Activated CD4-positive, alpha-beta T cell treated with anti-CD3 and anti-CD28 coated beads for 36 hours (primary cell): Measurements from ENCODE around the gene MAGI3. TPM values are rescaled to one million over a fixed set of nuclear protein-coding genes. Genes with fewer than 3 reads are reported as not detected.

Experiments used
- ATAC-seq: fragments of 200-7000 bp; cut with Tn5 transposase; one replicate; pipeline ENCODE4 v1.10.0; 2021; ENCODE audit warnings: mild to moderate bottlenecking, moderate library complexity
- CTCF ChIA-PET: fragments of 350-600 bp; sonication (Branson Sonifier 250); formaldehyde crosslinking; loops from one replicate; lab custom pipeline; 2021; ENCODE audit warnings: antibody characterized with exemption; lab: Charles Lee
- POLR2A ChIA-PET: fragments of 350-600 bp; sonication (Branson Sonifier 250); formaldehyde crosslinking; loops from one replicate; lab custom pipeline; 2021; ENCODE audit warnings: antibody characterized with exemption, inconsistent platforms; lab: Charles Lee
- DNase-seq: peaks from one replicate; pipeline ENCODE4 v3.0.0-alpha.2; 2020
- H3K27ac Mint-ChIP-seq: one replicate; pipeline ENCODE4 v1.8.0; 2021; ENCODE audit warnings: mixed read lengths
- H3K27me3 Mint-ChIP-seq: one replicate; pipeline ENCODE4 v1.8.0; 2021; ENCODE audit warnings: mixed read lengths
- H3K36me3 Mint-ChIP-seq: one replicate; pipeline ENCODE4 v1.8.0; 2021; ENCODE audit warnings: low read depth, mixed read lengths
- H3K4me1 Mint-ChIP-seq: one replicate; pipeline ENCODE4 v1.8.0; 2021; ENCODE audit warnings: mixed read lengths
- H3K4me3 Mint-ChIP-seq: one replicate; pipeline ENCODE4 v1.8.0; 2021; ENCODE audit warnings: mild to moderate bottlenecking, moderate library complexity, mixed read lengths
- H3K9me3 Mint-ChIP-seq: one replicate; pipeline ENCODE4 v1.8.0; 2021; ENCODE audit warnings: low read depth, mixed read lengths
- intact Hi-C, 2 experiments: fragments of 100-400 bp; cut with DNase I in 1 of 2; cut with micrococcal nuclease in 1 of 2; formaldehyde crosslinking; loops; one replicate each; pipeline versions ENCODE4 v1.14.2 to v1.15.1; 2022 to 2024; cut with DNase I, micrococcal nuclease
- total RNA-seq, 2 experiments: library from RNA; stranded (reverse); gene quantifications; one replicate each; pipeline ENCODE4 v1.2.3, GENCODE V29; 2021

Gene MAGI3
- total RNA-seq, 2 experiments from 2014 or later, result 6.4 to 6.7 TPM

DNA sequence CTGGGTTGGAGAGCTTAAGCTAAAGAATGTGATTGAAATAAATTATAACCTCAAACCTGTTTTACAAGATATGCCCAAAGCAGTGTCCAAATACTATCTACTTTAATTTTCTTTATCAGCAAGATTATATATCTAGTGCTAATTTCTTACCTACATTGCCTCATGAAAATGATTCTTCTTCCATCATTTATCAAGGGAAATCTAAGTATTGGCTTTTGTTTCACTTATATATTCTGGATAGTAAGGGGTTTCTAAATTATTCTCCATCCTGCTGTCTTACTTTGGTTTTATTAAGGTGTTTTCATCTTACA is 287.8 kb downstream of the MAGI3 start:
- POLR2A ChIA-PET, result no interaction called here

DNA sequence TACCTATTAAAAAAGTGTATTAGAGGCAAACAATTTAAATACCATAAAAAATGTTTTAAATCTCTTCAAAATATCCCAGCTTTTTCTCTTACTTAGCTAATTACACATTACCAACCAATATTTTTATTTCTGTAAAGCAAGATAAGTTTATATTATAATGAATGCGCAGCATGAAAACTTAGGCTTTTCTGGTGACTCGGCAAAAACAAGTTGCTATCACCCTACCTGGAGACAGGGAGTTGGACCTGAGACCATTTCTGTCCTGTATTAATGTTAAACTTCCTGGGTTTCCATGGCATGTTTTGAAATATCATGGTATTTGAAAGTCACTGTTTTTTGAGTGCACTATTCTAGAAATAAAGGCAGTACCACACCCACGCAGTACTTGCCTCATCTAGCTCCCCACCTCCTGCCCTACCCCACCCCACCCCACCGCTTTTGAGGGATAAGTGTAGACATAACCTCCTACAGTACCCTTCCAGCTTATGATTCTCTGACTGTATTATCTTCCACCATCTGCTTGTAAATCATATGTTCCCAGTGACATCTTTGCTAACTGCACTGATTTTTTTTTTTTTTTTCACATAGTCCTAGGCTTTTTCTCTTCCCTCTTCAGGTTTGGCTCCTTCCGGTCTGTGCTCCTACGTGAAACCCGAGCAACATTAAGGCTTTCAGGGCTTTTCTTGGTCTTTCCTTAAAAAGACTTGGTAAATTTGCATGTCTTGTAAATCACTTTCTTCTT is 291.5 kb downstream of the MAGI3 start:
- ATAC-seq (no peak), DNase-seq (no peak)
- no peak overlapping the region for H3K27ac Mint-ChIP-seq
- H3K36me3 Mint-ChIP-seq, result peaks cover 3% of the 10 kb centered on the region
- H3K4me1 Mint-ChIP-seq, result peaks cover 4% of the 10 kb centered on the region
- ChIA-PET POLR2A (no interaction called here), CTCF (interaction anchor here (0.7 to 1.6 kb wide), 3 partner anchors 540 to 609 kb away, joined by 3 to 7 read pairs (median 4); partner anchors contain the start of gene LRIG2)
- H3K27me3 Mint-ChIP-seq, result no peaks in the 10 kb centered on the region
- no peaks in the 10 kb centered on the region for H3K9me3 Mint-ChIP-seq
- H3K4me3 Mint-ChIP-seq, result no peak overlapping the region
- intact Hi-C loops, result no loop called here

More for the DNA sequence above, 287.8 kb downstream of the MAGI3 start:
- intact Hi-C loops, result loop anchor here (1.0 to 10.0 kb wide), 4 partner anchors 473 to 961 kb away; partner anchors contain the start of gene LRIG2 (in 2 of the 2)
- no peaks in the 10 kb centered on the region for H3K27me3 Mint-ChIP-seq
- no peaks in the 10 kb centered on the region for H3K4me1 Mint-ChIP-seq
- ATAC-seq, result no peak
- H3K36me3 Mint-ChIP-seq, result no peaks in the 10 kb centered on the region
- no peak for DNase-seq
- H3K4me3 Mint-ChIP-seq, result no peak overlapping the region
- CTCF ChIA-PET, result interaction anchor here (0.6 to 1.8 kb wide), 11 partner anchors 9 to 606 kb away, joined by 3 to 5 read pairs (median 3); partner anchors contain the start of gene LRIG2
- H3K27ac Mint-ChIP-seq, result no peak overlapping the region
- no peaks in the 10 kb centered on the region for H3K9me3 Mint-ChIP-seq

DNA sequence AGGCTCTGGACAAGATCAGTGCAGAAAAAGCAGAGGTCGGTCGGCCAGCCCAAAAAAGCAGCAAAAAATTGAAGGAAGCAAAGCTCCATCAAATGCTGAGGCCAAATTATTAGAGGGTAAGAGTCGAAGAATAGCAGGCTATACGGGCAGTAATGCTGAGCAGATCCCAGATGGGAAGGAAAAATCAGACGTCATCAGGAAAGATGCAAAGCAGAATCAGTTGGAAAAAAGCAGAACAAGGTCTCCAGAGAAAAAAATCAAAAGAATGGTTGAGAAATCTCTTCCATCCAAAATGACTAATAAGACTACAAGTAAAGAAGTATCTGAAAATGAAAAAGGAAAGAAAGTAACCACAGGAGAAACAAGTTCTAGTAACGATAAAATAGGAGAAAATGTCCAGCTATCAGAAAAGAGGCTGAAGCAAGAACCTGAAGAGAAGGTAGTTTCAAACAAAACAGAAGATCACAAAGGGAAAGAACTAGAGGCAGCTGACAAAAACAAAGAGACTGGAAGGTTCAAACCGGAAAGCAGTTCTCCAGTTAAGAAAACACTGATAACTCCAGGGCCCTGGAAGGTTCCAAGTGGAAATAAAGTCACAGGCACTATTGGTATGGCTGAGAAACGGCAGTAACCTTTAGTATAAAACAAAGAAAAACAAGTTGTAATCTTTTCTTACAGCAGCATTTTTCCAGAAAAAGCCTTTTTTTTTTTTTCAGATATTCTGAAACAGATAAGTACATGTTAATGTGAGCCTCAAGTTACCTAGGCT is 293.3 kb downstream of the MAGI3 start:
- intact Hi-C loops, result no loop called here
- peaks cover 3% of the 10 kb centered on the region for H3K36me3 Mint-ChIP-seq
- no peaks in the 10 kb centered on the region for H3K9me3 Mint-ChIP-seq
- ChIA-PET CTCF (interaction anchor here (0.6 kb wide), 1 partner anchor 593 kb away, joined by 4 read pairs; no protein-coding TSS in a partner anchor), POLR2A (interaction anchor here (0.6 kb wide), 1 partner anchor 738 kb away, joined by 5 read pairs; no protein-coding TSS in a partner anchor)
- H3K4me1 Mint-ChIP-seq, result peaks cover 4% of the 10 kb centered on the region
- H3K27ac Mint-ChIP-seq, result no peak overlapping the region
- ATAC-seq (no peak), DNase-seq (no peak)
- no peak overlapping the region for H3K4me3 Mint-ChIP-seq
- no peaks in the 10 kb centered on the region for H3K27me3 Mint-ChIP-seq

DNA sequence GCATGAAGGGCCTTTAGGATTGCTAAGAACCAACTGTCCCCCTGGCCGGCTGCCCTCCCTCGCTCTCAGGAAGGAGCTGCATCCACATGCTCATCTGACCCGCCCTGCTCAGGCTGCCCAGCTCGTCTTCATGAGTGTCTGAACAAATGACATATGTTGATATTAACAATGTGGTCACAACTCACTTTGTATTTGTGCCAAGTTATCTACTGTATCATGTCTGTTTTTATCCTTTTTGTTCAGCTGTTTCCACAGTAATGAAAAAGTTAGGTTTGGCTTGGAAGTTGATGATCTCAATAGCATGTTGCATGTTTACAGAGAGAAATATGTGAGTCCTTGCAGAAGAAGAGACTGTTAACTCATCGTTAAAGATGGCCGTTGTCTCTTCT is 293.8 kb downstream of the MAGI3 start:
- no peak overlapping the region for H3K27ac Mint-ChIP-seq
- no peak for DNase-seq
- peaks cover 4% of the 10 kb centered on the region for H3K4me1 Mint-ChIP-seq
- ChIA-PET POLR2A (interaction anchor here (0.6 kb wide), 1 partner anchor 739 kb away, joined by 5 read pairs; no protein-coding TSS in a partner anchor), CTCF (no interaction called here)
- H3K4me3 Mint-ChIP-seq, result no peak overlapping the region
- H3K9me3 Mint-ChIP-seq, result no peaks in the 10 kb centered on the region
- intact Hi-C loops, result no loop called here
- ATAC-seq, result no peak
- H3K27me3 Mint-ChIP-seq, result no peaks in the 10 kb centered on the region
- peaks cover 3% of the 10 kb centered on the region for H3K36me3 Mint-ChIP-seq

DNA sequence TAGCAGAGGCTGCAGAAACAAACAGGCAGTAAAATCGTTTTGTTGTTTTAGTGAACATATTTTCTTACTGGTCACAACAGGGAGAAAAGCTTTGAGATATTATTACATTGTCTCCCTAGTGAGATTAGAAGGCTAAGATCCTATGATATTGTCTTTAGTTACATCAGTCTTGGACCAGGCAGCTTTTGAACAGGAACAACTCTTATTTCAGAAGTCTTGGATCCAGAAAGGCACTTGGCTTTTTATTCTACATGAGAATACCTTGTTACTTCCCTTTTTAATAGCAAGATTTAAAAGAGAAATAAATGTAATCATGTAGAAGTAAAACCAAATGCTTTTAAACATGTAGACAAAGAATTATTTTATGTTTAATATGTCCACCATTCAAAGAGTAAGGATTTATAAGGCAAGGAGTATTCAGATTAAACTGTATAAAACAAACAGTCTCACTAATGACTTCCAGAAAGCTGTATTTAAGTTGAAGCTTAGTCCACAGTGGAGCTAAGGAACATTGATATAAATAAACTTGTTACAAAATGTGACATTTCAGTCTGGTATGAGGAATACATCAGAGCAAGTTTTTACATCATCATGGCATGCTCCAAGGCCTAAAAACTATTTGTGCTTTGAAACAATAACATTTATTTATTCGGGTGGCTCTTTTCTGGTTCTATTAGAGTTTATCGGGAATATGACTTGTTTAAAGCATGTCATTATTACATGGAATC is 296.7 kb downstream of the MAGI3 start:
- Mint-ChIP-seq H3K36me3 (peaks cover 3% of the 10 kb centered on the region), H3K4me1 (peaks cover 4% of the 10 kb centered on the region), H3K9me3 (no peaks in the 10 kb centered on the region), H3K27me3 (no peaks in the 10 kb centered on the region), H3K27ac (no peak overlapping the region), H3K4me3 (no peak overlapping the region)
- ATAC-seq (no peak), DNase-seq (no peak)
- POLR2A ChIA-PET, result no interaction called here
- CTCF ChIA-PET, result interaction anchor here (0.7 to 1.0 kb wide), 2 partner anchors 8 to 397 kb away, joined by 3 read pairs; no protein-coding TSS in a partner anchor
- intact Hi-C loops, result no loop called here

DNA sequence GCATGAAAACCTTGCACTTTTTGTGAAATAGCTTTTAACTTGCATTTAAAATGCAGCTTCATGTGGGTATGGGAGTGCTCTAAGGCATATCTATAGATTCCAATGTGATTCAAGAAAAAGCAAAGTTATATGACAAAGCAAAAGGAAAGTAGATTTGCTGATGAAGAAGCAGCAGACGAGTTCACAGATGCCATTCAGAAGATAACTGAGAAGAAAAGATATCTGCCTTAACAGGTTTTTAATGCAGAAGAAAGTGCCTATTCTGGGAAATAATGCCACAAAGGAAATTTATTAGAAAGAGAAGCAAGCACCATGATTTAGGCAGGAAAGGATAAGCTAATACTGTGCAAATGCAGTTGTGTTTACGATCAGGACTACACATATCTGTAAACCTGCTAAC is 300.9 kb downstream of the MAGI3 start:
- peaks cover 16% of the 10 kb centered on the region for H3K9me3 Mint-ChIP-seq
- CTCF ChIA-PET, result no interaction called here
- H3K4me1 Mint-ChIP-seq, result no peaks in the 10 kb centered on the region
- no peaks in the 10 kb centered on the region for H3K27me3 Mint-ChIP-seq
- no peak for ATAC-seq
- no peak overlapping the region for H3K4me3 Mint-ChIP-seq
- POLR2A ChIA-PET, result interaction anchor here (0.8 kb wide), 1 partner anchor 38 kb away, joined by 3 read pairs; no protein-coding TSS in a partner anchor
- intact Hi-C loops, result no loop called here
- H3K27ac Mint-ChIP-seq, result no peak overlapping the region
- peaks cover 9% of the 10 kb centered on the region for H3K36me3 Mint-ChIP-seq
- DNase-seq, result no peak

GRCh38 chr1:113692342-113692741 is 302.0 kb downstream of the MAGI3 start:
- no peaks in the 10 kb centered on the region for H3K27me3 Mint-ChIP-seq
- intact Hi-C loops, result no loop called here
- no peaks in the 10 kb centered on the region for H3K4me1 Mint-ChIP-seq
- peaks cover 16% of the 10 kb centered on the region for H3K9me3 Mint-ChIP-seq
- H3K27ac Mint-ChIP-seq, result no peak overlapping the region
- no peak overlapping the region for H3K4me3 Mint-ChIP-seq
- peaks cover 9% of the 10 kb centered on the region for H3K36me3 Mint-ChIP-seq
- ATAC-seq (no peak), DNase-seq (no peak)
- ChIA-PET CTCF (no interaction called here), POLR2A (no interaction called here)

- Mint-ChIP-seq H3K27ac (no peak overlapping the region), H3K4me1 (no peaks in the 10 kb centered on the region), H3K36me3 (peaks cover 9% of the 10 kb centered on the region), H3K27me3 (no peaks in the 10 kb centered on the region), H3K9me3 (peaks cover 16% of the 10 kb centered on the region), H3K4me3 (no peak overlapping the region)
- CTCF ChIA-PET, result interaction anchor here (0.6 kb wide), 1 partner anchor 304 kb away, joined by 3 read pairs; no protein-coding TSS in a partner anchor
- intact Hi-C loops, result no loop called here
- ATAC-seq (no peak), DNase-seq (no peak)
- POLR2A ChIA-PET, result no interaction called here
Measured at GRCh38 chr1:113692824-113693431, 302.6 kb downstream of the MAGI3 start.

DNA sequence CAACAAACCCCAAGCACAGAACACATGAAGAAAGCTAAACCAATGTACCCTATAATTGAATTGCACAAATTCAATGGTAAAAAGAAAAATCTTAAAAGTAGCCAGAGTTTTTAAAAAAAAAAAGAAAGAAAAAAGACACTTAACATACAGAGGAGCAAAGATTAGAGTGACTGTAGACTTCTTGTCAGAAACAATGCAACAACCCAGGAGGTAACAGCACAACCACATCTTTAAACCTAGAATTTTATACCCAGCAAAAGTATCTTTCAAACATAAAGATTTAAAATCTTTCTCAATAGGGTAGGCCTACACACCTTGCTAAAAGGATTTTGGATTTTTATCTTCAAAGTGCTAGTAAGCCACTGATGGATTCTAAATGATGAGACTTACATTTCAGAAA is 304.6 kb downstream of the MAGI3 start:
- CTCF ChIA-PET, result no interaction called here
- no peaks in the 10 kb centered on the region for H3K4me1 Mint-ChIP-seq
- H3K9me3 Mint-ChIP-seq, result peaks cover 16% of the 10 kb centered on the region
- H3K27me3 Mint-ChIP-seq, result no peaks in the 10 kb centered on the region
- H3K27ac Mint-ChIP-seq, result no peak overlapping the region
- intact Hi-C loops, result no loop called here
- H3K36me3 Mint-ChIP-seq, result peaks cover 9% of the 10 kb centered on the region
- ATAC-seq (no peak), DNase-seq (no peak)
- H3K4me3 Mint-ChIP-seq, result no peak overlapping the region
- POLR2A ChIA-PET, result no interaction called here

DNA sequence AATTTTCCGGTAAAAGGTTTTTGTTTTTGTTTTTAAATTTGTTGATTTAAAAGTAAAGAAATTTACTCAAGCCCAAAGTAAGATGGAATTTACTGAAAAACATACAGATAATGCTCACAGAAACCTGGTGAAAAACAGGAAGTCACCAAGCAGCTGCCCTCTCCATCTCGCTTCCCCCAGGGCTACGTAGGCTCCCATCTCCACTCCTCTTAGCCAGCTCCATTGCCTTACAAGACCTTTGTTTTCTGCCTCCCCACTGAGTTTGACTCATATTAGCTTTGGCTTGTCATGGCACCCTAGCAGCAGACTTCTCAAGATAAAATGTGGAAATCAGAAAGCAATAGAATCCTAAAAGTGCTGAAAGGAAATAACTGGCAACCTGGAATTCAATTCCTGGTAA is 311.1 kb downstream of the MAGI3 start:
- Mint-ChIP-seq H3K36me3 (no peaks in the 10 kb centered on the region), H3K27ac (no peak overlapping the region), H3K27me3 (no peaks in the 10 kb centered on the region), H3K4me3 (no peak overlapping the region), H3K4me1 (peaks cover 12% of the 10 kb centered on the region), H3K9me3 (no peaks in the 10 kb centered on the region)
- ChIA-PET POLR2A (no interaction called here), CTCF (no interaction called here)
- intact Hi-C loops, result no loop called here
- ATAC-seq, result no peak
- DNase-seq, result no peak
